GM18951 (cell line): ENCODE data around the gene ATF7IP2.

Experiments
- POLR2A ChIP-seq: IDR thresholded peaks from 4 replicates; pipeline ENCODE4 v1.6.1; 2011; ENCODE audit warnings: mild to moderate bottlenecking; ENCODE audit not compliant: insufficient read length, insufficient read depth; ENCODE audit errors: extremely low read depth
- in situ Hi-C: fragments of 300-500 bp; cut with MboI; formaldehyde crosslinking; loops from one replicate; pipeline ENCODE4 v1.12.0; 2022; ENCODE audit warnings: low sequenced_read_pairs, mixed read lengths, inconsistent platforms; ENCODE audit not compliant: unreplicated experiment

ATF7IP2 gene

GRCh38 chr16:10519929-10520868 lies 134.3 kb downstream of the ATF7IP2 start:
- in situ Hi-C loops: loop anchor here (5.0 to 10.0 kb wide), 2 partner anchors 212 to 395 kb away; no protein-coding TSS in a partner anchor
- TF ChIP-seq POLR2A: no peak

DNA sequence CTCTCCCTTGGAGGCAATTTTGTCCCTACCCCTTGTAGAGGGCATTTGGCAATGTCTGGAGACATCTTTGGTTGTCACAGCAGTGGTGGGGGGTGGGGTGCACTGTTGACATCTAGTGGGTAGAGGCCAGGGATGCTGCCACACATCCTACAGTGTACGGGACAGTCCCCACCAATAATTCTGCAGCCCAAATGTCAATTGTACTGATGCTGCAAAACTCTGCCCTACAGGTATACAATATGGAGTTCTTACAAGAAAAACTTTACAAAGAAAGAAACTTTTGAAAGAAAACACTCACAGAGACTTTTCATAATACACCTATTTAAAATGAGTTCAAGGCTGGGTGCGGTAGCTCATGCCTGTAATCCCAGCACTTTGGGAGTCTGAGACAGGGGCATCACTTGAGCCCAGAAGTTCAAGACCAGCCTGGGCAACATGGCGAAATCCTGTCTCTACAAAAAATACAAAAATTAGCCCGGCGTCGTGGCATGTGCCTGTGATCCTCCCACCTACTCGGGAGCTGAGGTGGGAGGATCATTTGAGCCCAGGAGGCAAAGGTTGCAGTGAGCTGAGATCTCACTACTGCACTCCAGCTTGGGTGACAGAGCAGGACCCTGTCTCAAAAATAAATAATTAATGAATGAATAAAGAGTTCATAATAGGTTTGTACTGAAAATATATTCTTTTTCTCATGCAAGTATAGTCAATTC lies 135.2 kb downstream of the ATF7IP2 start:
- no peak for TF ChIP-seq POLR2A
- in situ Hi-C loops: loop anchor here (10.0 kb wide), 1 partner anchor 394 kb away; no protein-coding TSS in a partner anchor

DNA sequence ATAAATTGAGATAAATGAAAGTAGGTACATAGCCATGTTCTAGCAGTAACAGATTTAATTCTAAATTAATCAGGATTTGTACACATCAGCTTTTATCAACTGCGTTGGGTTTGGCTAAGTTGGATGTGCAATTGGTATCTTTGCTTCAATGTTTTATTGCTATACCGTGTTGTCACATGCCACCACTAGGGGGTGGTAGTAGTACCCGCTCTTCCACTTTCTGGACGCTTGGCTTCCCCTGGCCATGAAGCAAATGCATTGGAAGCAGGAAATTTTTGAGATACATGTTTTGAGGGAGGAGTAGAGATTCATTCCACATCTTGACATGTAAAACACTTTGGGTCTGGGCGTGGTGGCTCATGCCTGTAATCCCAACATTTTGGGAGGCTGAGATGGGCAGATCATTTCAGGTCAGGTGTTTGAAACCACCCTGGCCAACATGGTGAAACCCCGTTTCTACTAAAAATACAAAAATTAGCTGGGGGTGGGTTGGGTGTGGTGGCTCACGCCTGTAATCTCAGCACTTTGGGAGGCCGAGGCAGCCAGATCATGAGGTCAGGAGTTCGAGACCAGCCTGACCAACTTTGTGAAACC lies 135.9 kb downstream of the ATF7IP2 start:
- no peak for TF ChIP-seq POLR2A
- in situ Hi-C loops: loop anchor here (10.0 kb wide), 1 partner anchor 393 kb away; no protein-coding TSS in a partner anchor

DNA sequence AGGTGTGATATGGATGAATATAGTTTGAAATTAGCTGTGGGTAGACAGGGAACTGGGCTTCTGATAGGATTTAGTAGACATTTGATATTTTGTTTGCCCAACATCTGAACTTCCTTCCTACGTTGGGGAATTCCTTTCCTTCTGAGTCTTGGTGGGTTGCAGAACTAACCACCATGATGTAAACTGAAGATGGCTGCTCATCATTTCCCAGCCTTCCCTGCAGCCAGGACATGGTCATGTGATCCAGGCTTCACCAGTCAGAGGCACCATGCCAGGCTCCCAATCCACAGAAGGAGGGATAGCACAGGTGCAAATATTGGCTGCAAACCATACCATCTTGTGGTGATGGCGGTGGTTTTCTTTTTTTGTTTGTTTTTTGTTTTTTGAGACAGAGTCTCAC lies 137.1 kb downstream of the ATF7IP2 start:
- in situ Hi-C loops: loop anchor here (10.0 kb wide), 1 partner anchor 392 kb away; no protein-coding TSS in a partner anchor

GRCh38 chr16:10525214-10525825 lies 139.5 kb downstream of the ATF7IP2 start:
- in situ Hi-C loops: loop anchor here (10.0 kb wide), 1 partner anchor 389 kb away; no protein-coding TSS in a partner anchor

More for the DNA sequence above, 137.1 kb downstream of the ATF7IP2 start:
- no peak for TF ChIP-seq POLR2A

DNA sequence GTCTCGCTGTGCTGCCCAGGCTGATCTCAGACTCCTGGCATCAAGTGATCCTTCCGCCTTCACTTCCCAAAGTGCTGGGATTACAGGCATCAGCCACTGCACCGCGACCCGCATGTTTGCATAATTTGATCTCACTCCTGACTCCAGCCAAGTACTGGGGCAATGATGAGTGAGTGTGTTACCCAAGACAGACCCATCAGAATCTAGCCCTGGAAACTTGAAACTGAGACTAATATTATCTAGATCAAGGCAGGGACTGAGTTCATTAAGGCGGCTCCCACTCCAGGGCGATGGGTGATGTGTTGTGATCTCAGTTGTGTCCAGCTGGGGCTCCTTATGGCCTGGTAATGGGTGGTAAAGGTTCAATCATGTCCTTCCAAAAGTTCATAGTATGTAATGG lies 141.1 kb downstream of the ATF7IP2 start:
- no peak for TF ChIP-seq POLR2A
- in situ Hi-C loops: loop anchor here (10.0 kb wide), 1 partner anchor 388 kb away; no protein-coding TSS in a partner anchor

More at GRCh38 chr16:10525214-10525825, 139.5 kb downstream of the ATF7IP2 start:
- TF ChIP-seq POLR2A: no peak

DNA sequence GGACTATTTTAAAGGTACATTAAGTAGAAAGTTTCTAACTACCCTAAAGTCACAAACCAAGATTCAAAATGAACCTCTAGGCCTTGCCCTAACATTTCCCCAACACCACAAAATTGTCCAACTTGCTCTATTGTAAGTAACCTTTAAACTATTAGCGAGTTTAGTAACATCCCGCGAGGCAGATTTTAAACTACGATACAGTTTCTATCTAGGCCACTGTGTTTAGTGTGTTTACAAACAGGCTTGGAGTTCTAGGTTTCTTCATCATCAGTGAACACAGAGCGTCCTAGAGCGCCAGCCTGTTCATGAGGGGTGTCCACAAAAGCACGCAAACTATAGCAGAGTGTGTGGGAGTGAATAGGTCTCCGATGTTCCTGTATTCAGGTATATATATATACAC lies 142.8 kb downstream of the ATF7IP2 start:
- in situ Hi-C loops: loop anchor here (10.0 kb wide), 1 partner anchor 386 kb away; no protein-coding TSS in a partner anchor
- TF ChIP-seq POLR2A: no peak

DNA sequence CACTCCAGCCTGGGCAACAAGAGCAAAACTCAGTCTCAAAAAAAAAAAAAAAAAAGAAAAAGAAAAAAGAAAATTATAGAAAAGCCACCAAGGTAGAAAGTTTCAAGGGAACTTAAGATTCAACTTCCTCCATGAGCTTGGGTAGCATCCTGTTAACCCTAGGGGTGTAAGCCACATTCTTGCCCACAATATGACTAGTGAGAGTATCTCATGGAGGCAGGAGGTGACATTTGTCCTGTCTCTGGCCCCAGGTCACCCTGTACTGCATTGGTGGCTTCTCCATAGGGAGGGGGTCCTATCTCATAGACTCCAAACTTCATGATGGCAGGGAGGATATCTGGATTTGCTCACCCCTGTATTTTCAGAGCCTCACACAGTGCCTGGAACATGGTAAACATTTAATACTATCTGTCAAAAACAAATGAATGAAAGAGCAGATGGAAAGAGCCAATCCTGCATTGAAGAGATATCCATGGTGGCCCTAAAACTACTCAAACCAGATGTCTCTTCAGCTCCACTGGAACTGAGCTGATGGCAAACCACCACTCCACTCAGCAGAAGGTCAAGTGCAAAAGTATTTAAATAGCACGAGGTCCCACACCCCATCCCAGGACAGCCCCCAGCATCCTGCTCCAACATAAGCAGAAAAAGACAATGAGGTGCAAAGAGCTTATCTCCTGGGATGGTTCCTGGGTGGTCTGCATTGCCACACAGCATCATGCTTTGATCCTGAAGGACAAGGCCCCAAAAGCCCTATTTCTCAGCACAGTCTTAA lies 144.2 kb downstream of the ATF7IP2 start:
- in situ Hi-C loops: loop anchor here (10.0 kb wide), 1 partner anchor 385 kb away; no protein-coding TSS in a partner anchor
- TF ChIP-seq POLR2A: no peak

- no peak for TF ChIP-seq POLR2A
- in situ Hi-C loops: no loop called here
Measured at GRCh38 chr16:10530685-10531084, 144.8 kb downstream of the ATF7IP2 start.

DNA sequence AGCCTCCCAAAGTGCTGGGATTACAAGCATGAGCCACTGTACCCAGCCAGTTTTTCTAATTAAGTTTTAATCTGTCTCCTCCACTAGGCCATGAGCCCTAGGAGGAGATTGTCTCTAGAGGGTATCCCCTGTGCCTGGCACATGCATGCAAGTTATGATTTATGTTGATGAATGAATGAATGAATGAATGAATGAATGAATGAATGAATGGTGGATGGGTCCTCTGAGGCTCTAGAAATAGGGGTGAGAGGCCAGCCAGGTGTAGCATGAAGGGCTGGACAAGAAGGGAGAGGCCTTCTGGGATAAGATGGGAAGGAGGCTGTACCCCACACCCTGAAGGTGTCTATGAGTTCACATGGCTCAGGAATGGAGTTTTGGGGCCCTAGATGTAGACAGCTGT lies 145.7 kb downstream of the ATF7IP2 start:
- in situ Hi-C loops: no loop called here
- no peak for TF ChIP-seq POLR2A
